Vagina (tissue), 2 donors: ENCODE data around the gene TOGARAM1.

ENCODE experiments used
- POLR2AphosphoS5 ChIP-seq, 2 donors: sonication (generic); formaldehyde crosslinking; IDR thresholded peaks; one replicate each; pipeline ENCODE4 v1.9.0; 2017; ENCODE audit warnings: antibody characterized with exemption in 2 of 2, mild to moderate bottlenecking in 2 of 2, low read depth in 1 of 2; ENCODE audit not compliant: insufficient read depth in 1 of 2
- TF ChIP-seq, protein P1 (sequence below), 3 experiments: fragments of 450-650 bp in 2 of 3; fragments of 200-600 bp in 1 of 3; sonication (generic) in 1 of 3; IDR thresholded peaks; one replicate each; pipeline ENCODE4 v1.5.1; 2017 to 2019; ENCODE audit warnings: antibody characterized with exemption in 3 of 3, mild to moderate bottlenecking in 2 of 3, moderate library complexity in 2 of 3

DNA sequence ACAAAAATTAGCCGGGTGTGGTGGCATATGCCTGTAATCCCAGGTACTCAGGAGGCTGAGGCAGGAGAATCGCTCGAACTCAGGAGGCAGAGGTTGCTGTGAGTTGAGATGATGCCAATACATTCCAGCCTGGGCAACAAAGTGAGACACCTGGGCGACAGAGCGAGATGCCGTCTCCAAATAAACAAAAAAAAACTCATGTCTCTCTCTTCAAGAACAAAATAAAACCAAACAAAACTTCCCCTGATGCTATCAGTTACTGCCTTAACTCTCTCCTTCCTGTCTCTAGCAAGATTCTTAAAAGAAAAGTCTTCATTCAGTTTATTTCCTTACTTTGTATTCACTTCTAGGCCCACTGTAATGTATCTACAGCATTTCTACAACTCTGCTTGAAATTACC, 21.0 kb upstream of the TOGARAM1 start:
- TF ChIP-seq, protein P1, sequence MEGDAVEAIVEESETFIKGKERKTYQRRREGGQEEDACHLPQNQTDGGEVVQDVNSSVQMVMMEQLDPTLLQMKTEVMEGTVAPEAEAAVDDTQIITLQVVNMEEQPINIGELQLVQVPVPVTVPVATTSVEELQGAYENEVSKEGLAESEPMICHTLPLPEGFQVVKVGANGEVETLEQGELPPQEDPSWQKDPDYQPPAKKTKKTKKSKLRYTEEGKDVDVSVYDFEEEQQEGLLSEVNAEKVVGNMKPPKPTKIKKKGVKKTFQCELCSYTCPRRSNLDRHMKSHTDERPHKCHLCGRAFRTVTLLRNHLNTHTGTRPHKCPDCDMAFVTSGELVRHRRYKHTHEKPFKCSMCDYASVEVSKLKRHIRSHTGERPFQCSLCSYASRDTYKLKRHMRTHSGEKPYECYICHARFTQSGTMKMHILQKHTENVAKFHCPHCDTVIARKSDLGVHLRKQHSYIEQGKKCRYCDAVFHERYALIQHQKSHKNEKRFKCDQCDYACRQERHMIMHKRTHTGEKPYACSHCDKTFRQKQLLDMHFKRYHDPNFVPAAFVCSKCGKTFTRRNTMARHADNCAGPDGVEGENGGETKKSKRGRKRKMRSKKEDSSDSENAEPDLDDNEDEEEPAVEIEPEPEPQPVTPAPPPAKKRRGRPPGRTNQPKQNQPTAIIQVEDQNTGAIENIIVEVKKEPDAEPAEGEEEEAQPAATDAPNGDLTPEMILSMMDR (IDR thresholded peaks at IDR 0.05) = no peak
- no peak for TF ChIP-seq POLR2AphosphoS5 (IDR thresholded peaks at IDR 0.05; ENCODE audit: insufficient read depth in 1 of 2, low read depth in 1 of 2)
